Measurements from ENCODE around the gene MRTFA.

Gene MRTFA

GRCh38 chr22:40482391-40482790, 154.1 kb downstream of the MRTFA start:
- TF ChIP-seq CTCF (conservative IDR thresholded peaks at IDR 0.05): no peak
- no peak overlapping the region for H3K27ac ChIP-seq

GRCh38 chr22:40480996-40481395, 155.5 kb downstream of the MRTFA start:
- no peak overlapping the region for H3K27ac ChIP-seq
- no peak for TF ChIP-seq CTCF (conservative IDR thresholded peaks at IDR 0.05)

- no peak for TF ChIP-seq CTCF (conservative IDR thresholded peaks at IDR 0.05)
- H3K27ac ChIP-seq: no peak overlapping the region
Measured at GRCh38 chr22:40479887-40480538, 156.5 kb downstream of the MRTFA start.

- no peak overlapping the region for H3K27ac ChIP-seq
- peak; percentile 17; the same call in 1 of the 2 replicates for TF ChIP-seq CTCF (conservative IDR thresholded peaks at IDR 0.05)
Measured at GRCh38 chr22:40479126-40479800, 157.3 kb downstream of the MRTFA start.

GRCh38 chr22:40478338-40479125, 158.0 kb downstream of the MRTFA start:
- TF ChIP-seq CTCF (conservative IDR thresholded peaks at IDR 0.05): no peak
- H3K27ac ChIP-seq: no peak overlapping the region

GRCh38 chr22:40477683-40478337, 158.7 kb downstream of the MRTFA start:
- no peak overlapping the region for H3K27ac ChIP-seq
- no peak for TF ChIP-seq CTCF (conservative IDR thresholded peaks at IDR 0.05)

- TF ChIP-seq CTCF (conservative IDR thresholded peaks at IDR 0.05): no peak
- no peak overlapping the region for H3K27ac ChIP-seq
Measured at GRCh38 chr22:40476341-40476740, 160.2 kb downstream of the MRTFA start.

Data from VCaP (cell line).